HCT116 (cell line): ENCODE results near the gene BBS4. TPM values are rescaled to one million over a fixed set of nuclear protein-coding genes. Genes with fewer than 3 reads are reported as not detected.

Experiments
- ATAC-seq: fragments of 200-7000 bp; cut with Tn5 transposase; 2 replicates; pipeline ENCODE4 v1.9.1; 2020; ENCODE audit warnings: mild to moderate bottlenecking, moderate library complexity
- BruUV-seq: library from RNA; stranded (reverse); fragments of 400-500 nt; replicated peaks from 2 replicates; lab custom pipeline; 2021; lab: Mats Ljungman, UMichigan
- CTCF ChIA-PET: fragments of 300-600 bp; sonication (Branson Sonifier 250); formaldehyde crosslinking; loops from one replicate; lab custom pipeline; 2021; ENCODE audit warnings: antibody characterized with exemption; lab: Charles Lee
- POLR2A ChIA-PET: fragments of 300-600, 350-600 bp; sonication (Branson Sonifier 250); formaldehyde crosslinking; loops from one replicate; lab custom pipeline; 2021; ENCODE audit warnings: antibody characterized with exemption; lab: Charles Lee
- RAD21 ChIA-PET, 2 experiments: fragments of 300-600 bp; sonication (Branson Sonifier 250); formaldehyde crosslinking; loops; one replicate each; lab custom pipeline; 2023; ENCODE audit warnings: low total read pairs in 2 of 2; ENCODE audit not compliant: uncharacterized antibody in 2 of 2, unreplicated experiment in 2 of 2, low non-redundant PET in 1 of 2; lab: Charles Lee
- DNase-seq: peaks from one replicate; pipeline ENCODE4 v3.0.0-alpha.2; 2010; ENCODE audit warnings: low read depth, low spot score
- H2AFZ ChIP-seq: fragments of 200-600 bp; shearing (Covaris generic), sonication (generic); 2 replicates; pipeline ENCODE4 v1.6.1; 2017; ENCODE audit warnings: low read depth, mixed run types, mixed read lengths, antibody characterized with exemption, low read length; ENCODE audit not compliant: poor library complexity, severe bottlenecking
- H3K27ac ChIP-seq: 2 replicates; pipeline ENCODE4 v1.5.1; 2012; ENCODE audit warnings: low read depth, low read length
- H3K27me3 ChIP-seq: fragments of 200-600 bp; sonication (generic); 2 replicates; pipeline ENCODE4 v1.6.1; 2016; ENCODE audit warnings: mixed run types, low read length, mixed read lengths; ENCODE audit not compliant: insufficient read depth
- H3K36me3 ChIP-seq, 2 experiments: fragments of 200-500 bp in 1 of 2; fragments of 200-600 bp in 1 of 2; sonication (Bioruptor generic) in 1 of 2; sonication (generic) in 1 of 2; 2 replicates each; pipeline versions ENCODE4 v1.5.1 to v1.6.1; 2014 to 2016; ENCODE audit warnings: low read length in 2 of 2, inconsistent platforms in 1 of 2, mixed read lengths in 1 of 2, mixed run types in 1 of 2; ENCODE audit not compliant: insufficient read depth in 2 of 2, control insufficient read depth in 1 of 2
- H3K4me1 ChIP-seq, 2 experiments: fragments of 200-600 bp in 1 of 2; sonication (generic) in 1 of 2; 2 replicates each; pipeline versions ENCODE4 v1.5.1 to v1.6.1; 2012 to 2017; ENCODE audit warnings: low read length in 2 of 2, inconsistent platforms in 1 of 2, mild to moderate bottlenecking in 1 of 2, mixed read lengths in 1 of 2, mixed run types in 1 of 2, moderate library complexity in 1 of 2; ENCODE audit not compliant: insufficient read depth in 2 of 2, control insufficient read depth in 1 of 2
- H3K4me2 ChIP-seq: fragments of 200-600 bp; sonication (generic); 2 replicates; pipeline ENCODE4 v1.6.1; 2017; ENCODE audit warnings: mixed run types, low read length, mixed read lengths
- H3K4me3 ChIP-seq, 2 experiments: fragments of 200-600 bp in 1 of 2; sonication (generic) in 1 of 2; replicated peaks in 1 of 2; 2 replicates each; pipeline ENCODE4 v1.5.1; 2011 to 2016; ENCODE audit warnings: low read length in 2 of 2, control low read depth in 1 of 2, low read depth in 1 of 2, mild to moderate bottlenecking in 1 of 2, mixed read lengths in 1 of 2, mixed run types in 1 of 2
- H3K79me2 ChIP-seq: fragments of 200-600 bp; sonication (generic); 2 replicates; pipeline ENCODE4 v1.6.1; 2017; ENCODE audit warnings: mild to moderate bottlenecking, mixed run types, low read length, moderate library complexity, mixed read lengths; ENCODE audit not compliant: insufficient read depth
- H3K9ac ChIP-seq: fragments of 200-600 bp; sonication (generic); 2 replicates; pipeline ENCODE4 v1.6.1; 2016; ENCODE audit warnings: low read length, mixed read lengths
- H3K9me2 ChIP-seq: fragments of 200-600 bp; sonication (generic), shearing (Covaris generic); 2 replicates; pipeline ENCODE4 v1.6.1; 2017; ENCODE audit warnings: mixed run types, mild to moderate bottlenecking, moderate library complexity; ENCODE audit not compliant: insufficient read depth
- H3K9me3 ChIP-seq, 2 experiments: fragments of 200-500 bp in 1 of 2; fragments of 200-600 bp in 1 of 2; sonication (Bioruptor generic) in 1 of 2; sonication (generic) in 1 of 2; 2 replicates each; pipeline ENCODE4 v1.6.1; 2014 to 2017; ENCODE audit warnings: low read length in 2 of 2, mixed read lengths in 2 of 2, inconsistent platforms in 1 of 2, low read depth in 1 of 2, mild to moderate bottlenecking in 1 of 2, mixed run types in 1 of 2, moderate library complexity in 1 of 2; ENCODE audit not compliant: control insufficient read depth in 1 of 2, insufficient read depth in 1 of 2
- H4K20me1 ChIP-seq: fragments of 200-600 bp; sonication (generic), shearing (Covaris generic); 2 replicates; pipeline ENCODE4 v1.6.1; 2017; ENCODE audit warnings: mixed run types, mild to moderate bottlenecking, moderate library complexity; ENCODE audit not compliant: insufficient read depth
- CEBPB ChIP-seq: IDR thresholded peaks from 2 replicates; pipeline ENCODE4 v1.6.1; 2012; ENCODE audit warnings: low read depth
- ELF1 ChIP-seq: IDR thresholded peaks from 2 replicates; pipeline ENCODE4 v1.6.1; 2012; ENCODE audit warnings: low read depth, borderline replicate concordance
- JUND ChIP-seq: IDR thresholded peaks from 2 replicates; pipeline ENCODE4 v1.6.1; 2012
- MAX ChIP-seq: IDR thresholded peaks from 2 replicates; pipeline ENCODE4 v1.6.1; 2012
- POLR2A ChIP-seq: IDR thresholded peaks from 2 replicates; pipeline ENCODE4 v1.7.0; 2011; ENCODE audit warnings: borderline replicate concordance; ENCODE audit not compliant: insufficient read depth, insufficient read length; ENCODE audit errors: extremely low read depth
- REST ChIP-seq: IDR thresholded peaks from 2 replicates; pipeline ENCODE4 v1.6.1; 2012; ENCODE audit warnings: low read depth
- YY1 ChIP-seq: IDR thresholded peaks from 2 replicates; pipeline ENCODE4 v1.6.1; 2011; ENCODE audit warnings: low read length, low read depth, moderate library complexity, mild to moderate bottlenecking; ENCODE audit not compliant: insufficient replicate concordance; ENCODE audit errors: extremely low read depth
- ZNF274 ChIP-seq: fragments of 200-500 bp; sonication (Bioruptor generic); IDR thresholded peaks from 2 replicates; pipeline ENCODE4 v1.6.1; 2014; ENCODE audit warnings: mild to moderate bottlenecking, low read depth, low read length, inconsistent platforms
- intact Hi-C: fragments of 100-400 bp; cut with micrococcal nuclease; formaldehyde crosslinking; loops from 2 replicates; pipeline ENCODE4 v1.10.0; 2022
- total RNA-seq: library from RNA; stranded (reverse); gene quantifications from one replicate; pipeline ENCODE4 v1.2.1, GENCODE V29; 2021; ENCODE audit not compliant: unreplicated experiment

BBS4 gene
- total RNA-seq, 1 experiment from 2014 or later: 10.0 TPM

GRCh38 chr15:72774696-72775383, 88.8 kb downstream of the BBS4 start:
- H3K27ac ChIP-seq: no peak overlapping the region
- POLR2A ChIA-PET: no interaction called here
- intact Hi-C loops: no loop called here
- no peak for TF ChIP-seq MAX
- TF ChIP-seq ZNF274: no peak
- TF ChIP-seq YY1: no peak
- TF ChIP-seq CEBPB: no peak
- TF ChIP-seq REST: no peak
- no peak for TF ChIP-seq POLR2A
- TF ChIP-seq JUND: no peak
- no peak for TF ChIP-seq ELF1
- peaks cover 19 to 20% of the 10 kb centered on the region in 2 experiments; a peak in 3 of 4 replicates for H3K36me3 ChIP-seq
- no peaks in the 10 kb centered on the region for H3K27me3 ChIP-seq
- peaks cover 67% of the 10 kb centered on the region for H3K79me2 ChIP-seq
- CTCF ChIA-PET: no interaction called here
- no peak overlapping the region for H3K4me2 ChIP-seq
- DNase-seq (no peak), ATAC-seq (no peak)
- no peaks in the 10 kb centered on the region for H3K4me1 ChIP-seq
- no peaks in the 10 kb centered on the region for H3K9me3 ChIP-seq
- H3K9me2 ChIP-seq: no peaks in the 10 kb centered on the region
- BruUV-seq: no TSS peak
- RAD21 ChIA-PET: no interaction called here
- no peak overlapping the region for H2AFZ ChIP-seq
- no peaks in the 10 kb centered on the region; the same call in 1 of the 2 replicates for H4K20me1 ChIP-seq
- no peak overlapping the region for H3K4me3 ChIP-seq
- H3K9ac ChIP-seq: no peak overlapping the region
